Stimulated activated CD8-positive, alpha-beta memory T cell treated with anti-CD3 and anti-CD28 coated beads, Interleukin-12 subunit alpha, Interleukin-12 subunit beta, amount 100 ng/mL, for 1 hour (primary cell): ENCODE measurements around the gene PALM2AKAP2.
"Not testable (repeated sequence)": the region's sequence is repeated elsewhere in the genome, so short reads cannot be mapped to it uniquely, and the experiment has no call there.

Source experiments
- DNase-seq: peaks from one replicate; pipeline ENCODE4 v3.0.0-alpha.2; 2020; ENCODE audit warnings: low read depth

PALM2AKAP2 gene

GRCh38 chr9:109805050-109805449 lies 25.1 kb downstream of the PALM2AKAP2 start:
- no peak for DNase-seq

- no peak for DNase-seq
These were observed 26.6 kb downstream of the PALM2AKAP2 start for GRCh38 chr9:109806506-109807115.

- DNase-seq = no peak
These were observed 31.9 kb downstream of the PALM2AKAP2 start for GRCh38 chr9:109811876-109812275.

- no peak for DNase-seq
These were observed 32.3 kb downstream of the PALM2AKAP2 start for GRCh38 chr9:109812331-109812730.

GRCh38 chr9:109812818-109813281 lies 32.9 kb downstream of the PALM2AKAP2 start:
- no peak for DNase-seq

- DNase-seq = no peak
These were observed 33.3 kb downstream of the PALM2AKAP2 start for GRCh38 chr9:109813303-109813702.

GRCh38 chr9:109813829-109814228 lies 33.8 kb downstream of the PALM2AKAP2 start:
- DNase-seq = no peak

- DNase-seq = no peak
These were observed 35.5 kb downstream of the PALM2AKAP2 start for GRCh38 chr9:109815366-109815947.

GRCh38 chr9:109816490-109816889 lies 36.5 kb downstream of the PALM2AKAP2 start:
- no peak for DNase-seq

- no peak for DNase-seq
These were observed 37.3 kb downstream of the PALM2AKAP2 start for GRCh38 chr9:109817146-109817845.

- no peak for DNase-seq
These were observed 38.0 kb downstream of the PALM2AKAP2 start for GRCh38 chr9:109817846-109818472.

GRCh38 chr9:109821711-109822110 lies 41.7 kb downstream of the PALM2AKAP2 start:
- no peak for DNase-seq

- not testable (repeated sequence) for DNase-seq
These were observed 45.4 kb downstream of the PALM2AKAP2 start for GRCh38 chr9:109825383-109825782.

GRCh38 chr9:109826559-109826958 lies 46.6 kb downstream of the PALM2AKAP2 start:
- no peak for DNase-seq

GRCh38 chr9:109828254-109828653 lies 48.3 kb downstream of the PALM2AKAP2 start:
- no peak for DNase-seq
